HepG2 (cell line): ENCODE results near the gene SPATA33. TPM values are rescaled to one million over a fixed set of nuclear protein-coding genes. Genes with fewer than 3 reads are reported as not detected.

Source experiments
- ASH2L ChIP-seq: fragments of 300-600, 200-600 bp; sonication (generic); IDR thresholded peaks from 2 replicates; pipeline ENCODE4 v1.7.0; 2017; ENCODE audit warnings: low read depth, mild to moderate bottlenecking, moderate library complexity, mixed read lengths, low read length; ENCODE audit not compliant: insufficient read length
- ATF1 ChIP-seq: IDR thresholded peaks from 2 replicates; pipeline ENCODE4 v1.6.1; 2016; ENCODE audit warnings: mild to moderate bottlenecking, control low read depth
- ATF3 ChIP-seq: sonication (generic); formaldehyde crosslinking; IDR thresholded peaks from 2 replicates; pipeline ENCODE4 v1.4.0; 2020; ENCODE audit warnings: missing genetic modification reagents
- CBX1 ChIP-seq: IDR thresholded peaks from one replicate; pipeline ENCODE4 v1.6.1; 2016; ENCODE audit warnings: antibody characterized with exemption, low read depth
- DDIT3 ChIP-seq: sonication (generic); formaldehyde crosslinking; IDR thresholded peaks from 2 replicates; pipeline ENCODE4 v1.4.0; 2020; ENCODE audit warnings: mild to moderate bottlenecking, missing genetic modification reagents
- DRAP1 ChIP-seq: IDR thresholded peaks from 2 replicates; pipeline ENCODE4 v1.6.1; 2016; ENCODE audit warnings: missing genetic modification reagents, missing compliant biosample characterization
- ELF1 ChIP-seq: sonication (generic); formaldehyde crosslinking; IDR thresholded peaks from 2 replicates; pipeline ENCODE4 v1.4.0; 2020; ENCODE audit warnings: missing genetic modification reagents
- ETV6 ChIP-seq: sonication (generic); formaldehyde crosslinking; conservative IDR thresholded peaks from 2 replicates; pipeline ENCODE4 v1.4.0; 2020; ENCODE audit warnings: missing genetic modification reagents
- GATA4 ChIP-seq: sonication (generic); IDR thresholded peaks from 2 replicates; pipeline ENCODE4 v1.6.1; 2016; ENCODE audit warnings: antibody characterized with exemption, low read depth, borderline replicate concordance
- GATAD2A ChIP-seq: IDR thresholded peaks from 2 replicates; pipeline ENCODE4 v1.6.1; 2016
- GTF2F1 ChIP-seq: fragments of 150-350 bp; IDR thresholded peaks from 2 replicates; pipeline ENCODE4 v1.6.1; 2014; ENCODE audit warnings: low read length
- PRPF4 ChIP-seq: fragments of 200-400 bp; formaldehyde crosslinking; IDR thresholded peaks from 2 replicates; pipeline ENCODE4 v1.6.1; 2016; ENCODE audit warnings: low read length, low read depth; ENCODE audit not compliant: poor library complexity, severe bottlenecking
- RORA ChIP-seq: sonication (generic); formaldehyde crosslinking; IDR thresholded peaks from 2 replicates; pipeline ENCODE4 v1.5.0; 2020; ENCODE audit warnings: mild to moderate bottlenecking, missing genetic modification reagents, moderate library complexity
- SNAPC5 ChIP-seq: sonication (generic); formaldehyde crosslinking; IDR thresholded peaks from 2 replicates; pipeline ENCODE4 v1.8.1; 2023; ENCODE audit warnings: mild to moderate bottlenecking, missing genetic modification reagents, borderline replicate concordance
- STAT5B ChIP-seq: sonication (generic); formaldehyde crosslinking; IDR thresholded peaks from 2 replicates; pipeline ENCODE4 v1.4.0; 2020; ENCODE audit warnings: missing genetic modification reagents
- TBP ChIP-seq: sonication (generic); formaldehyde crosslinking; IDR thresholded peaks from 2 replicates; pipeline ENCODE4 v1.5.0; 2020; ENCODE audit warnings: missing genetic modification reagents
- TCF7L2 ChIP-seq: IDR thresholded peaks from 2 replicates; pipeline ENCODE4 v1.6.1; 2011; ENCODE audit warnings: mild to moderate bottlenecking, low read depth, low read length, moderate library complexity
- TSC22D2 ChIP-seq: sonication (generic); formaldehyde crosslinking; IDR thresholded peaks from 2 replicates; pipeline ENCODE4 v1.5.1; 2020; ENCODE audit warnings: missing genetic modification reagents, mild to moderate bottlenecking, borderline replicate concordance
- ZBTB21 ChIP-seq: sonication (generic); formaldehyde crosslinking; IDR thresholded peaks from 2 replicates; pipeline ENCODE4 v1.4.0; 2020; ENCODE audit warnings: missing genetic modification reagents
- ZNF180 ChIP-seq: sonication (generic); formaldehyde crosslinking; IDR thresholded peaks from 2 replicates; pipeline ENCODE4 v1.4.0; 2020; ENCODE audit warnings: low read depth, missing genetic modification reagents, borderline replicate concordance
- ZNF260 ChIP-seq: sonication (generic); formaldehyde crosslinking; IDR thresholded peaks from 2 replicates; pipeline ENCODE4 v1.4.0; 2020; ENCODE audit warnings: missing genetic modification reagents, low read depth, mild to moderate bottlenecking, borderline replicate concordance
- ZNF784 ChIP-seq: sonication (generic); formaldehyde crosslinking; IDR thresholded peaks from 2 replicates; pipeline ENCODE4 v1.5.1; 2020; ENCODE audit warnings: missing genetic modification reagents, mild to moderate bottlenecking, borderline replicate concordance
- ZZZ3 ChIP-seq: sonication (generic); formaldehyde crosslinking; IDR thresholded peaks from 2 replicates; pipeline ENCODE4 v1.4.0; 2020; ENCODE audit warnings: missing genetic modification reagents, mild to moderate bottlenecking, borderline replicate concordance
- polyA plus RNA-seq, 8 experiments: library from polyadenylated mRNA; depleted of rRNA in 3 of 8; stranded (reverse) in 7 of 8; unstranded in 1 of 8; fragments of >200 nt; fragmentation: Illumina TruSeq in 4 of 8; extraction: Trizol in 4 of 8; gene quantifications; 2 replicates each; pipeline versions ENCODE4 v1.2.1 to v1.2.3, GENCODE V29; 2011 to 2016; ENCODE audit warnings: low read depth in 4 of 8, missing spikeins in 1 of 8, mixed read lengths in 1 of 8; ENCODE audit not compliant: insufficient read depth in 1 of 8
- total RNA-seq, 5 experiments: library from RNA; depleted of rRNA; stranded (reverse); fragments of >200 nt; fragmentation: Illumina TruSeq; extraction: Trizol; gene quantifications; 2 replicates each; pipeline ENCODE4 v1.2.3, GENCODE V29; 2016; ENCODE audit warnings: low read depth in 1 of 5
- TF ChIP-seq, protein P1 (sequence below): sonication (generic); formaldehyde crosslinking; IDR thresholded peaks from 2 replicates; pipeline ENCODE4 v1.8.0; 2022; ENCODE audit warnings: mild to moderate bottlenecking, missing genetic modification reagents; ENCODE audit not compliant: insufficient replicate concordance
- TF ChIP-seq, protein P2 (sequence below): sonication (generic); formaldehyde crosslinking; IDR thresholded peaks from 2 replicates; pipeline ENCODE4 v1.5.0; 2020; ENCODE audit warnings: mild to moderate bottlenecking, missing genetic modification reagents, moderate library complexity

SPATA33 gene
- total and polyA plus RNA-seq, 2 of the 13 experiments (the other 11 are each of a cell fraction or from before 2014, with no cell fraction given): 5.7 to 11.0 TPM

DNA sequence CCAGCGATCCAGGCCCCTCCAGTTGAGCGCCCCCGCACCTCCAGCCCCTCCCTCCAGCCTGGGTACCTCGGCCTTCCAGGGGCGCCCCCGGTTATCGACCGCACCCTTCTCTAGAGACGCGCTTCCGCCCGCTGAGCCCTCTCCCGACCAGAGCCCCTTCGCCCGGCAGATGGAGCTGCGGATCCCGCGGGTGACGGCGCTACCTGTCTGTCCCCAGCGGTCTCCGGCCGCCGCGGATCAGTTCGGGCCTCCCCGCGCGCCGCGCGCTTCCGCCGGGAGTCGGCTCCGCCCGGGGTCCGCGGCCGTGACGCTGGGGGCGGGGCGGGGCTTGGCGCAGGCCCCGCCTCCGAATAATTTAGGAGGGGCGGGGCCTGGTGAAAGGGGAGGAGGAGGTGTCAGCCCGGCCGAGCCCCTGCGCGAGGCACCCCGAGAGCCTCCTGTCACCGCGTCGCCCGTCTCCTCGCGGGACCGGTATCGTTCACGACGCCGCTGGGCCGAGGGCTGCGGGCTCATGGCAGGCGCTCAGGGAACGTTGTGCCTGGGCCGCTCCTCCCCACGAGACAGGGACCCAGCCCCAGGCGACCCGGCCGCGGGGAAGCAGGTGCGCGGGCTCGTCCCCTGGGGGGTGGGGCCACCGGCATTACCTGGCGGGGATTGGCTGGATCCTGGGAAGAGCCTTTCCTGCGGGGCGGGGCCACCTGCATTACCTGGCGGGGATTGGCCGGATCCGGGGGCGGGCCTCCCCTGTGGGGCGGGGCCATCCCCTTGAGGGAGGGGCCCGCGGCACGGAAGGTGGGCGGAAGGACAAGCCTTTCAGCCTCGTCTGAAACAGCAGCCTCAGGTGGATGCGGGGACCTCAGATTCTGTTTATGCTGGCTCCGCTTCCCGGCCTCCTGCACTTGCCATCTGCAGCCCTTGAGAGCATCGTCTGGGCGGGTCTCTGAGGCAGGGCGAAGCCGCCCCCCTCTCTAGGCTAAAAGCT lies 44.1 kb downstream of the SPATA33 start, which contains the start of gene SPATA2L (continued):
- TF ChIP-seq ETV6 (peak; percentile 22; the same call in 1 of the 2 replicates), ATF1 (CRISPR knock-in tag) (no peak), DRAP1 (peak; percentile 86), GTF2F1 (no peak), TSC22D2 (CRISPR knock-in tag) (no peak; the same call in 1 of the 2 replicates), TBP (CRISPR knock-in tag) (no peak; the same call in 1 of the 2 replicates), CBX1 (no peak), ZBTB21 (CRISPR knock-in tag) (no peak), TCF7L2 (no peak), ATF3 (CRISPR knock-in tag) (no peak), GATA4 (peak; percentile 33; the same call in 1 of the 2 replicates), PRPF4 (no peak), ZNF180 (CRISPR knock-in tag) (no peak), SNAPC5 (CRISPR knock-in tag) (no peak), GATAD2A (CRISPR knock-in tag) (no peak), ASH2L (peak; percentile 92), RORA (CRISPR knock-in tag) (no peak), ZZZ3 (no peak), ZNF784 (peak; percentile 57; the same call in 1 of the 2 replicates), ELF1 (CRISPR knock-in tag) (peak; percentile 66), STAT5B (CRISPR knock-in tag) (no peak), ZNF260 (CRISPR knock-in tag) (no peak), DDIT3 (CRISPR knock-in tag) (no peak)
- TF ChIP-seq, protein P1, sequence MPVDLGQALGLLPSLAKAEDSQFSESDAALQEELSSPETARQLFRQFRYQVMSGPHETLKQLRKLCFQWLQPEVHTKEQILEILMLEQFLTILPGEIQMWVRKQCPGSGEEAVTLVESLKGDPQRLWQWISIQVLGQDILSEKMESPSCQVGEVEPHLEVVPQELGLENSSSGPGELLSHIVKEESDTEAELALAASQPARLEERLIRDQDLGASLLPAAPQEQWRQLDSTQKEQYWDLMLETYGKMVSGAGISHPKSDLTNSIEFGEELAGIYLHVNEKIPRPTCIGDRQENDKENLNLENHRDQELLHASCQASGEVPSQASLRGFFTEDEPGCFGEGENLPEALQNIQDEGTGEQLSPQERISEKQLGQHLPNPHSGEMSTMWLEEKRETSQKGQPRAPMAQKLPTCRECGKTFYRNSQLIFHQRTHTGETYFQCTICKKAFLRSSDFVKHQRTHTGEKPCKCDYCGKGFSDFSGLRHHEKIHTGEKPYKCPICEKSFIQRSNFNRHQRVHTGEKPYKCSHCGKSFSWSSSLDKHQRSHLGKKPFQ: no peak
- TF ChIP-seq, protein P2, sequence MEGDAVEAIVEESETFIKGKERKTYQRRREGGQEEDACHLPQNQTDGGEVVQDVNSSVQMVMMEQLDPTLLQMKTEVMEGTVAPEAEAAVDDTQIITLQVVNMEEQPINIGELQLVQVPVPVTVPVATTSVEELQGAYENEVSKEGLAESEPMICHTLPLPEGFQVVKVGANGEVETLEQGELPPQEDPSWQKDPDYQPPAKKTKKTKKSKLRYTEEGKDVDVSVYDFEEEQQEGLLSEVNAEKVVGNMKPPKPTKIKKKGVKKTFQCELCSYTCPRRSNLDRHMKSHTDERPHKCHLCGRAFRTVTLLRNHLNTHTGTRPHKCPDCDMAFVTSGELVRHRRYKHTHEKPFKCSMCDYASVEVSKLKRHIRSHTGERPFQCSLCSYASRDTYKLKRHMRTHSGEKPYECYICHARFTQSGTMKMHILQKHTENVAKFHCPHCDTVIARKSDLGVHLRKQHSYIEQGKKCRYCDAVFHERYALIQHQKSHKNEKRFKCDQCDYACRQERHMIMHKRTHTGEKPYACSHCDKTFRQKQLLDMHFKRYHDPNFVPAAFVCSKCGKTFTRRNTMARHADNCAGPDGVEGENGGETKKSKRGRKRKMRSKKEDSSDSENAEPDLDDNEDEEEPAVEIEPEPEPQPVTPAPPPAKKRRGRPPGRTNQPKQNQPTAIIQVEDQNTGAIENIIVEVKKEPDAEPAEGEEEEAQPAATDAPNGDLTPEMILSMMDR (CRISPR knock-in tag): peak; percentile 65
